Loucy (cell line): Measurements from ENCODE around the gene AMIGO2.

Experiments
- H2AFZ ChIP-seq: fragments of 200-600 bp; sonication (generic); 2 replicates; pipeline ENCODE4 v1.6.0; 2016; ENCODE audit warnings: antibody characterized with exemption, mild to moderate bottlenecking, low read length, moderate library complexity
- H3F3A ChIP-seq: fragments of 200-600 bp; 2 replicates; pipeline ENCODE4 v1.6.0; 2016; ENCODE audit warnings: antibody characterized with exemption, low read depth, mild to moderate bottlenecking
- H3K27me3 ChIP-seq: fragments of 200-600 bp; sonication (generic); 2 replicates; pipeline ENCODE4 v1.6.1; 2014; ENCODE audit warnings: low read length, mild to moderate bottlenecking; ENCODE audit not compliant: insufficient read depth, poor library complexity, severe bottlenecking
- H3K36me3 ChIP-seq: fragments of 200-600 bp; sonication (generic); 2 replicates; pipeline ENCODE4 v1.6.1; 2016; ENCODE audit warnings: low read length; ENCODE audit not compliant: insufficient read depth
- H3K4me1 ChIP-seq: fragments of 200-600 bp; sonication (generic); 2 replicates; pipeline ENCODE4 v1.5.1; 2014; ENCODE audit warnings: low read length, mild to moderate bottlenecking; ENCODE audit not compliant: insufficient read depth, poor library complexity, severe bottlenecking
- H3K4me2 ChIP-seq: fragments of 200-600 bp; sonication (generic); 2 replicates; pipeline ENCODE4 v1.6.0; 2014; ENCODE audit warnings: antibody characterized with exemption, low read length, low read depth, mild to moderate bottlenecking; ENCODE audit not compliant: poor library complexity, severe bottlenecking
- H3K4me3 ChIP-seq: fragments of 200-600 bp; sonication (generic); 2 replicates; pipeline ENCODE4 v1.5.1; 2014; ENCODE audit warnings: low read length, mild to moderate bottlenecking, mixed read lengths; ENCODE audit not compliant: poor library complexity, severe bottlenecking
- H3K79me2 ChIP-seq: fragments of 200-600 bp; sonication (generic); 2 replicates; pipeline ENCODE4 v1.6.1; 2014; ENCODE audit warnings: low read length; ENCODE audit not compliant: insufficient read depth
- H3K9ac ChIP-seq: fragments of 200-600 bp; sonication (generic); 2 replicates; pipeline ENCODE4 v1.6.0; 2014; ENCODE audit warnings: mild to moderate bottlenecking, low read depth, low read length, moderate library complexity; ENCODE audit not compliant: poor library complexity, severe bottlenecking
- H3K9me2 ChIP-seq: fragments of 200-600 bp; sonication (generic); replicated peaks from 2 replicates; pipeline ENCODE4 v1.6.1; 2016; ENCODE audit warnings: low read depth, low read length, mixed read lengths
- H3K9me3 ChIP-seq: fragments of 200-600 bp; sonication (generic); 2 replicates; pipeline ENCODE4 v1.6.1; 2014; ENCODE audit warnings: mild to moderate bottlenecking, antibody characterized with exemption, low read length, low read depth; ENCODE audit not compliant: insufficient read depth
- H4K20me1 ChIP-seq: fragments of 200-600 bp; sonication (generic); 2 replicates; pipeline ENCODE4 v1.6.0; 2014; ENCODE audit warnings: antibody characterized with exemption, low read length, mild to moderate bottlenecking; ENCODE audit not compliant: insufficient read depth, poor library complexity, severe bottlenecking
- CTCF ChIP-seq: fragments of 200-600 bp; sonication (generic); conservative IDR thresholded peaks from 2 replicates; pipeline ENCODE4 v1.5.1; 2014; ENCODE audit warnings: mild to moderate bottlenecking, antibody characterized with exemption, low read length
- EZH2phosphoT487 ChIP-seq: fragments of 200-600 bp; IDR thresholded peaks from 2 replicates; pipeline ENCODE4 v1.6.1; 2018; ENCODE audit warnings: antibody characterized with exemption, mild to moderate bottlenecking, moderate library complexity, borderline replicate concordance

The AMIGO2 gene

DNA sequence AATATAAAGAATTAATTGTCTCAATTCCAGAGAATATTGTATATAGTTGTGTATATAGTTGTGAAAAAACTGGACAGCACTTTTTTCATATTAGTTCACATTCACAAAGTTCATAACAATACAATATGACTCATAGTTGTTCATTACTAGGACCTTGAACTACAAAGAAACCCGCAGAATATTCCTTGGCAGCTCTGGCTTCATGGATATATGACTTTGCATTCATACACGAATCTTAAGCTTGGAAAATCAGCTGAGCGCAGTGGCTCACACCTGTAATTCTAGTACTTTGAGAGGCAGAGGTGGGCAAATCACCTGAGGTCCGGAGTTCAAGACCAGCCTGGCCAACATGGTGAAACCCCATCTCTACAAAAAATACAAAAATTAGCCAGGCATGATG lies 38.4 kb downstream of the AMIGO2 start:
- Histone ChIP-seq H2AFZ (no peak overlapping the region), H3K9ac (no peak overlapping the region), H3K9me2 (no peaks in the 10 kb centered on the region), H3K4me3 (no peak overlapping the region), H3K4me2 (no peak overlapping the region), H3K27me3 (peaks cover 5% of the 10 kb centered on the region), H3K36me3 (no peaks in the 10 kb centered on the region), H4K20me1 (no peaks in the 10 kb centered on the region), H3K9me3 (no peaks in the 10 kb centered on the region), H3K79me2 (no peaks in the 10 kb centered on the region), H3F3A (no peaks in the 10 kb centered on the region), H3K4me1 (no peaks in the 10 kb centered on the region)
- no peak for TF ChIP-seq CTCF
- no peak for TF ChIP-seq EZH2phosphoT487

DNA sequence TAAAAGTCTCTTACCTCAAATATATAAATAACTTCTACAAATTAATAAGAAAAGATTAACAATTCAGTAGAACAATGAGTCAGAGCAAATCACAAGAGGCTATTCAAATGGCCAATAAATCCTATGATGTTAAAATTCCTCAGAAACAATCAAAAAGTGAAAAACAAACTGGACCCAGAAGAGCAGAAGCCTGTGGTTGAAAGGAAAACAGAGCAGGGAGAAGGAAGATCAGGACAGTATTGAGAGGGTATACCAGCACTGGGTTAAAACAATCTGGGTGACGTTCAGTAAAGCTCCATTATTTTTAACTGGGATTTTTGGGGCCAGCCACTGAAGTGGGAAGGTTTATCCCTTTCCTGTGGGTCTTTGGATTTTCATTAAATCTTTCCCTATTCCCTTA lies 40.0 kb downstream of the AMIGO2 start:
- Histone ChIP-seq H3K9me2 (no peaks in the 10 kb centered on the region), H2AFZ (no peak overlapping the region), H3K36me3 (no peaks in the 10 kb centered on the region), H3F3A (no peaks in the 10 kb centered on the region), H3K79me2 (no peaks in the 10 kb centered on the region), H3K27me3 (peaks cover 1% of the 10 kb centered on the region), H3K4me1 (no peaks in the 10 kb centered on the region), H3K4me2 (no peak overlapping the region), H4K20me1 (no peaks in the 10 kb centered on the region), H3K9ac (no peak overlapping the region), H3K9me3 (no peaks in the 10 kb centered on the region), H3K4me3 (no peak overlapping the region)
- TF ChIP-seq EZH2phosphoT487 (no peak), CTCF (no peak)

DNA sequence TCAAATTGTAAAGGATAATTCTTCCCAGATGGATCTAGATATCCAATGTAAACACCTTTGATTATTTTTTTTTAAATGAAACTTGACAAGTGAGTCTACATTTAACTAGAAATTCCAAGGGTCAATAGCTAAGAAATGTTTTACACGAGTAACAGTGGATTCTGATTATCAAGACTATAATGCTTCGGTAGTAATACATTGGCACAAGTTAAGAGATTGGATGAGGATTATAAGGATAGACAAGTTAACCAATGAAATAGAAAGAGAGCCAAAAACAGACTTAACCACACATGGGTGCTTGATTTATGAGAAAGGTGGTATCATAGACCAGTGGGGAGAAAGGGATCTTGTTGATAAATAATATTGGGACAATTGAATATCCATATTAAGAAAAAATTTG lies 40.7 kb downstream of the AMIGO2 start:
- Histone ChIP-seq H3K9ac (no peak overlapping the region), H3K4me2 (no peak overlapping the region)
- TF ChIP-seq CTCF (no peak), EZH2phosphoT487 (no peak)

More for the DNA sequence above, 40.7 kb downstream of the AMIGO2 start:
- no peaks in the 10 kb centered on the region for H3F3A ChIP-seq
- H3K36me3 ChIP-seq = no peaks in the 10 kb centered on the region
- no peaks in the 10 kb centered on the region for H3K4me1 ChIP-seq
- H3K9me2 ChIP-seq = no peaks in the 10 kb centered on the region
- no peaks in the 10 kb centered on the region for H3K9me3 ChIP-seq
- H4K20me1 ChIP-seq = no peaks in the 10 kb centered on the region
- no peak overlapping the region for H2AFZ ChIP-seq
- no peaks in the 10 kb centered on the region for H3K27me3 ChIP-seq
- H3K4me3 ChIP-seq = no peak overlapping the region
- H3K79me2 ChIP-seq = no peaks in the 10 kb centered on the region
